ENCODE data around the gene NR1D1.

- TF ChIP-seq, protein P1, sequence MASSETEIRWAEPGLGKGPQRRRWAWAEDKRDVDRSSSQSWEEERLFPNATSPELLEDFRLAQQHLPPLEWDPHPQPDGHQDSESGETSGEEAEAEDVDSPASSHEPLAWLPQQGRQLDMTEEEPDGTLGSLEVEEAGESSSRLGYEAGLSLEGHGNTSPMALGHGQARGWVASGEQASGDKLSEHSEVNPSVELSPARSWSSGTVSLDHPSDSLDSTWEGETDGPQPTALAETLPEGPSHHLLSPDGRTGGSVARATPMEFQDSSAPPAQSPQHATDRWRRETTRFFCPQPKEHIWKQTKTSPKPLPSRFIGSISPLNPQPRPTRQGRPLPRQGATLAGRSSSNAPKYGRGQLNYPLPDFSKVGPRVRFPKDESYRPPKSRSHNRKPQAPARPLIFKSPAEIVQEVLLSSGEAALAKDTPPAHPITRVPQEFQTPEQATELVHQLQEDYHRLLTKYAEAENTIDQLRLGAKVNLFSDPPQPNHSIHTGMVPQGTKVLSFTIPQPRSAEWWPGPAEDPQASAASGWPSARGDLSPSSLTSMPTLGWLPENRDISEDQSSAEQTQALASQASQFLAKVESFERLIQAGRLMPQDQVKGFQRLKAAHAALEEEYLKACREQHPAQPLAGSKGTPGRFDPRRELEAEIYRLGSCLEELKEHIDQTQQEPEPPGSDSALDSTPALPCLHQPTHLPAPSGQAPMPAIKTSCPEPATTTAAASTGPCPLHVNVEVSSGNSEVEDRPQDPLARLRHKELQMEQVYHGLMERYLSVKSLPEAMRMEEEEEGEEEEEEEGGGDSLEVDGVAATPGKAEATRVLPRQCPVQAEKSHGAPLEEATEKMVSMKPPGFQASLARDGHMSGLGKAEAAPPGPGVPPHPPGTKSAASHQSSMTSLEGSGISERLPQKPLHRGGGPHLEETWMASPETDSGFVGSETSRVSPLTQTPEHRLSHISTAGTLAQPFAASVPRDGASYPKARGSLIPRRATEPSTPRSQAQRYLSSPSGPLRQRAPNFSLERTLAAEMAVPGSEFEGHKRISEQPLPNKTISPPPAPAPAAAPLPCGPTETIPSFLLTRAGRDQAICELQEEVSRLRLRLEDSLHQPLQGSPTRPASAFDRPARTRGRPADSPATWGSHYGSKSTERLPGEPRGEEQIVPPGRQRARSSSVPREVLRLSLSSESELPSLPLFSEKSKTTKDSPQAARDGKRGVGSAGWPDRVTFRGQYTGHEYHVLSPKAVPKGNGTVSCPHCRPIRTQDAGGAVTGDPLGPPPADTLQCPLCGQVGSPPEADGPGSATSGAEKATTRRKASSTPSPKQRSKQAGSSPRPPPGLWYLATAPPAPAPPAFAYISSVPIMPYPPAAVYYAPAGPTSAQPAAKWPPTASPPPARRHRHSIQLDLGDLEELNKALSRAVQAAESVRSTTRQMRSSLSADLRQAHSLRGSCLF (CRISPR knock-in tag; IDR thresholded peaks at IDR 0.05; ENCODE audit: borderline replicate concordance): no peak
- TF ChIP-seq FOXK2 (IDR thresholded peaks at IDR 0.05) (no peak), KDM3A (CRISPR knock-in tag; IDR thresholded peaks at IDR 0.05; ENCODE audit: low read depth) (no peak), PRDM4 (CRISPR knock-in tag; IDR thresholded peaks at IDR 0.05; ENCODE audit: borderline replicate concordance) (no peak), MLXIP (CRISPR knock-in tag; IDR thresholded peaks at IDR 0.05; ENCODE audit: borderline replicate concordance) (no peak)
Observed at GRCh38 chr17:40103688-40104087, 3.3 kb upstream of the NR1D1 start.
